GM21381 (cell line): Measurements from ENCODE around the gene MAPK13.

Experiments
- ATAC-seq: cut with Tn5 transposase; IDR thresholded peaks from one replicate; pipeline ENCODE4 v1.9.1; 2021; ENCODE audit warnings: mild to moderate bottlenecking, moderate library complexity; ENCODE audit not compliant: unreplicated experiment

Gene MAPK13

DNA sequence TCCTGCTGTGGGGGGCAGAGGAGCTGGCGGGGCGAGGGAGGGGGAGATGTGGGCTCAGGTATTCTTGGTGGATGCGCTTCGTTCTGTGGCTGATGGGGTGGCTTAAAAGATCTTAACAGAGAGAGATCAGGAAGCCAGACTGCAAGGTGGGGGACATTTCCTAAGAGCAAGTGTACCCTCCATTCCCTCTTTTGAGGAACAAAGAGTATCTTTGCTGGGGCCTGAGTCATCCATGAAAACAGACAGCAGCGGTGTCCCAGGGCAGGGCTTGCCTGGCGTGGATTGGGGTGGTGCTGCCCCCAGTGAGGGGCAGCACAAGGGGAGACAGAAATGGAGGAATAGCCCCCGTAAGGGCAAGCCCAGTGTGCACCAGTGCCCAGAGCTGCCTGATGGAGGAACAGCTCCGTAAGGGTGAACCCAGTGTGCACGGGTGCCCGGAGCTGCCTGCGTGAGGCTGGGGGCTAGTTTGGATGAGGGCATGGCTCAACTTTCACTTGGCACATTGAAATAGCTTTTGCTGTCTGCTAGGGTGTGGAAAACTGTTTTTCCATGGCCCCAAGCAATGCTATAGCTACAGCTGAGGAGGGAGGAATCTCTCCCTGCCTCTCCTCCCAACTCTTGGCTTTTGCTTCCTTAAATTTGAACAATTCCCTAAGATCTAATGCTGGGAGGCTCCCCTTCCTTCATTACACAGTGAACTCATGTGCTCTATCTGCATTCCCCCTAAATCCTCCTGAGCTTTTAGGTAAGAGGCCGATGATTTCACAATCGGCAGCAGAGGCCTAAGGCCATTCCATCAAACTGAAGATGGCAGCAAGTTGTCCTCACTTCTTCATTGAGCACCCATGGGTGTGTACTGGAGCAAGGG lies 12.9 kb downstream of the MAPK13 start:
- no peak for ATAC-seq

DNA sequence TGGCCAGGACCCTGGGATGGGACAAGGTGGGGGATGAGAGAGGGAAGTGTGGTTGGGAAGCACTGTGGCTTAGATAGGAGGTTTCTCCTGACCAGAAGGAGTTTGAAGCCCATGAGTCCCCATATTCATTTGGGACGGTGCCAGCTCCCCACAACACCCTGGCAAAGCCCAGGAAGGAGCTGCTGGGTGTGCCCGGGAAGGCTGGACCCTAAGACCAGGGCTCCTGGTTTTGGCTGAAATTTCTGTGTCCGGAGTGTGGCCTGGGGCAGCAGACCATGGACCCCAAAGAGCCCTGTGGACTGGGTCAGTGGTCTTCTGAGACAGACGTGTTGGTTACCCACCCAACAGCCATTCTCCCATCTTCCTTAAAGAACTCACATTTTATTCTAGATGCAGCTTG lies 15.2 kb downstream of the MAPK13 start:
- ATAC-seq, result no peak

DNA sequence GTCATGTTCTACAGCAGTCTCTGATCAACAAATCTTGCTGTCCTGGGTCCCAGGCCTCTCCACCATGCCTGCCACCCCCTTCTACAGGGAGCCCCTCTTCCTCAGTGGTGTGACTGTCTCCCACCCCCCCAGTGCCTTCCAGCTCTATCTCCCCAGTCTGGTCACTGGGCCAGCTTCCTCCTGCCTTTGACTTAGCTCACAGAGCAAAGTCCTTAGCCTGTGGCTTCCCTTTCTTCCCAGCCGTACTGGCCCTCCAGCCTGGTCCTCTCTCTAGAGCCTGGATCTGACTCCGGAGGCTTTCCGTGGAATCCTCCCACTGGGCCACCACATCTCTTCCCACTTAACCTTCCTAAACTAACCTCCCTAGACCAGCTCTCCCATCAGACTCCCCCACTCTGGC lies 17.0 kb downstream of the MAPK13 start:
- no peak for ATAC-seq

DNA sequence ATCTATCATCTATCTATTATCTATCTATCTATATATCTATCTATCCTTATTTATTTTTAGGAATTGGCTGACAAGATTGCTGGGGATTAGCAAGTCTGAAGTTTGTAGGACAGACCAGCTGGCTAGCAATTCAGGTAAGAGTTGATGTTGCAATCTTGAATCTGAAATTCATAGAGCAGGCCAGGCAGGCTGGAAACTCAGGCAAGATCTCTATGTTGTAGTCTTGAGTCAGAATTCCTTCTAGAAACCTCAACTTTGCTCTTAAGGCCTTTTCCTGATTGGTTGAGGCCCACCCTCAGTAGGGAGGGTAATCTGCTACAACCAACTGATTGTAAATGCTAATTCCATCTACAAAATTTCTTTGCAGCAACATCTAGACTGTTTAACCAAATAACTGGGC lies 19.2 kb downstream of the MAPK13 start:
- ATAC-seq, result no peak

DNA sequence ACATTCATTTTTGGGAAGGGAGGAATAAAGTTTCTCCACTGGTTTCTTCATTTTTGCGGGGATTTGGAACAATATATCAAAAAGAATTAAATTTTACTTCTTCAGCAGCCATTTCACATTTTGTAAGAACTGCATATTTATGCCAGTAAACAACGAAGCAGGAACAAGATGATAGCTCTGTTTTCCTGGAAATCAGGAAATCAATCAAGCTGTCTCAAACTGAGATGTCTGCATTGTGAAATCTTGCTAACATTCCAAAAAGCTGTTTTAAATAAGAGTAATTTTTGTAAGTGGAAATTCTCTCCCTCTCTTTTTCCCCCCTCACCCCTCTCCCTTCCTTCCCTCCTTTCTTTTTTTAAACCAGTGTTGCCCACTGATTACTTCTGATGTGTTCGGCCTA lies 20.0 kb downstream of the MAPK13 start:
- no peak for ATAC-seq

DNA sequence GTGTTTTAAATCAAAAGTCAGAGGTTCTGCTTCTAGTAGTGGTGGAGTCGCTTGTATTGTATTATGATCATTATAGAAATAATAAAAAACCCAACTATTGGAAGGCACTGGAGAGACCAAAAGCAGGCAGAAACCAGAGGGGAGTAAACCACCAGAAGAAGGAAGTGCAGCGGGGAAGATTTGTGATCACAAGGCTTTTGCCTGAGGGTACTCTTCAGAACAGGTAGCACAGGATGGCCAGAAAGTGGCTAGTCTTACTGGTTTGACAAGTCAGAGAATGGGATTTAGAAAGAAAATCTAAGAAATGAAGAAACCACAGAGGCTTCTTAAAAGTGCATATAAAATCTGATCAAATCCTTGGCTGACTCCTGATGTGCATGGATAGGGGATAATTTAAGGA lies 24.0 kb downstream of the MAPK13 start:
- ATAC-seq, result no peak

DNA sequence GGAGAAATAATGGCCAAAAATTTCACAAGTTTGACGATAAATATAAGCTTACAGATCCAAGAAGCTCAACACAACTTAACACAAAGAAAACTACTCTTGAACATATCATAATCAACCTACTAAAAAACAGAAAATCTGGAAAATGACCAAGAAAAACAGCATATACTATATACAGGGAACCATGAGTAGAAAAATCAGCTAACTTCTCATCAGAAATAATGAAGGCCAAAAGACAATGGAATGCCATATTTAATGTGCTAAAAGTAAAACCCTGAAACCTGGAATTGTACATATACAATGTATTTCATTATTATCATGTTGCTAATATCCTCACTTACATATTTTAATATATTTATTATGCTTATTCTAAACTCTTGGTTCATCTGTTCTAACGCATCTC lies 25.3 kb downstream of the MAPK13 start:
- ATAC-seq, result no peak

DNA sequence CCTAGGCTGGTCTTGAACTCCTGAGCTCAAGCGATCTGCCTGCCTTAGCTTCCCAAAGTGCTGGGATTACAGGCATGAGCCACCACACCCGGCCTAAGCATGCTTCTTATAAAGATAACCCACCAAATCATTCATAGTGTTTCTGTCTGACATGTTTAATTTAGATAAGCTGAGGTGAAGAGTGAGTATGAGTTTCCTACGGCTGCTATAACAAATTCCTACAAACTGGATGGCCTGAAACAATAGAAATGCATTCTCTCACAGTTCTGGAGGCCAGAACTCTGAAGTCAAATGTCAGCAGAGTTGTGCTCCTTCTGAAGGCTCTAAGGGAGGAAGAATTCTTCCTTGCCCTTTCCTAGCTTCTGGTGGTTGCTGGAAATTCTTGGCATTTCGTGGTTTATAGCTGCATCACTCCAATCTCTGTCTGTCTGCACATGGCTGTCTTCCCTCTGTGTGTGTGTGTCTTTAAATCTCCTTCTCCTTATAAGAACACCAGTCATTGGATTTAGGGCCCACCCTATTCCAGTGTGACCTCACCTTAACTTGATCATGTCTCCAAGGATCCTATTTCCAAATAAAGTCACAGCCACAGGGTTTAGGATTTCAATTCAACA lies 29.9 kb downstream of the MAPK13 start:
- ATAC-seq, result no peak

DNA sequence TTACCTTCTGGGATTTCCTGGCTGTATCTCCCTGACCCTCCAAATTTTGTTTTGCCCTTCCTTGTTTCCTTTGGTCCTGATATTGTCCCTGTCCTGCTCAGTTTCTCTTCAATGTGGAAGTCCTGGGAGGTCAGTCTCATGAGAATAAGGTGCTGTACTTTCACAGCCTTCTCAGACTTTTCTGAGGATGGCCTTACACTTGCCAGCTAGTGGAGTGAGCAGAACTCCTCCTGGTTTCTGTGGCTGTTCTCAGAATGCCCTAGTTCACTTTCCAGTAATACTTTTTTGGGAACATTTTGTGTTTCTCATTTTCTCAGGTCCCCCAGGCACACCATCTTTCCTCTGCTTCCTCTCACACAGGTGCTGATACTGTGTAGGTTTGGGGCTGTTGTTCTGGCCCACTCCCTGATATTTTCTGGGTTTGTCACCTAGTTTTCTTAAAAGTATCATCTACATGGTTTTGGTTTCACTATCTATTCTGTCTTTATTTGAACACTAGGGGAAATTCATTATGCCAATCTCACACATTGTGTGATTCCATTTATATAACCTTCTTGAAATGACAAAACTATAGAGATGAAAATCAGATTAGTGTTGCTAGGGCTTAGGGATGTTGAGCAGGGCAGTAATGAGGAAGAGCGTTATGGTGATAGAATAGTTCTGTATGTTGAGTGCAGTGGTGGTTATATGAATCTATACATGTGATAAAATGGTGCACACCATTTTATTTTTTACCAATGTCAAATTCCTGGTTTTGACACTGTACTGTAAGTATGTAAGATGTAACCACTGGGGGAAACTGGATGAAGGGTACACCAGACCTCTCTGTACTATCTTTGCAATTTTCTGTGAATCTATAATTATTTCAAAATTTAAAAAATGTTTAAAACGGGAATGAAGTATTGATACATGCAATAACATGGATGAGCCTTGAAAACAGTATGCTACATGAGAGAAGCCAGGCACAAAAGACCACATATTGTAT lies 39.0 kb downstream of the MAPK13 start:
- ATAC-seq, result no peak

DNA sequence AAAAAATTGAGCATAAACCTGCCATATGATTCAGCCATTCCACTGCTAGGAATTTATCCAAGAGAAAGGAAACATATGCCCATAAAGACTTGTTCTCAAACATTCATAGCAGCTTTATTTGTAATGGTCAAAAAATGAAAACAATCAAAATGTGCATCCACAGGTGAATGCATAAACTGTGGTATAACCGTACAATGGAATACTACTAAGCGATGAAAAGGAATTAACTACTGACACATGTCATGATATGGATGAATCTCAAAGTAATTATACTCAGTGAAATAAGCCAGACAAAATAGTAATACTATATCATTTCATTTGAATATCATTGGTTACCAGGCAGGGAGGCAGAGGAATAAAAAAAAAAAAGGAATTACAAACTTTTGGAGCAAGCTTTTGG lies 40.4 kb downstream of the MAPK13 start:
- ATAC-seq, result no peak

DNA sequence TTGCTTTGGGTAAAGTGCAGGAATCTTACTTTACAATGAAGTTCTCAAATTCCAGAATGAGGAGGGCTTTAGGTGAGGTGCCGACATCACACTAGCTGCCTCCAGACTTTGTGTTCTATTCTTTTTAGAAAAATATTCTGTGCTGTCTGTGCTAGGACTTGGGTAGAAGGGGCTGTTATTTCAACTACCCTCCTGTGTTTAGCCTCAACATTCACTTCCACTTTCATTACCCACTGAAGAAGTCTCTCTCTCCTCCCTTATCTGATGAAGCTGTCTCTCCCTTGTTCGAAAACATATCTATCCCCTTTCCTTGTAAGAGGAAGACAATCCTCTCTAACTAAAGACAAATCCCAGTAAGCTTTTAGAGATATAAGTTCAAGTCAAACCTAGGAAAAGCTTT lies 41.3 kb downstream of the MAPK13 start:
- no peak for ATAC-seq

DNA sequence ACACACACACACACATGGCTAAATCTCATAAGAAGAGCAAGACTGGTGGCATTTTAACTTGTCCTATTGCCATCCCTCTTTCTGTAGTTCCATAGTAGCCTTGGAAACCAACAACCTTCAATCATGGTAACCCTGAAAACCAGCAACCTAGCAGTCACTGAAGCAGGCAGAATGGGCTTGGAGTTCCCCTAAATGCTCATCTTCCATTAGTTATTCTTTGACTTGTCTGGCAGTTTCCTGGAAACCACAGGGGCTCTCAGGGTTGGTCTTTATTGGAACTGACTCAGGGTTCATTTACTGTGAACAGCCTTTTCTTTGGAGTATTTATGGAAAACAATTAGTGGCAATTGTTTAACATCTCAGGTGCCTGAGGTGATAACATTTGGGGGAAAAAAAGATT lies 46.9 kb downstream of the MAPK13 start:
- ATAC-seq, result no peak

DNA sequence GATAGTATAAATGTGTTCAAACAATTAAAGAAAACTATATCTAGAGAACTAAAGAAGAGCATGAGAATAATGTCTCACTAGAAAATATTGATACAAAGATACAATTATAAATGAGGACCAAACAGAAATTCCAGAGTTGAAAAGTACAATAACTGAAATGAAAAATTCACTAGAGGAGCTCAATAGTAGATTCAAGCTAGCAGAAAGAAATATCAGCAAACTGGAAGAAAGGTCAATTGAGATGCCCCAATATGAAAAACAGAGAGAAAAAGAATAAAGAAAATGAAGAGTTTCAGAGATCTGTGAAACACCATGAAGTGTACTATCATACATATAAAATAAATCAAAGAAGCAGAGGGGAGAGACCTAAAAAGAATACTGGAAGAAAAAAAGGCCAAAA lies 48.2 kb downstream of the MAPK13 start:
- no peak for ATAC-seq

DNA sequence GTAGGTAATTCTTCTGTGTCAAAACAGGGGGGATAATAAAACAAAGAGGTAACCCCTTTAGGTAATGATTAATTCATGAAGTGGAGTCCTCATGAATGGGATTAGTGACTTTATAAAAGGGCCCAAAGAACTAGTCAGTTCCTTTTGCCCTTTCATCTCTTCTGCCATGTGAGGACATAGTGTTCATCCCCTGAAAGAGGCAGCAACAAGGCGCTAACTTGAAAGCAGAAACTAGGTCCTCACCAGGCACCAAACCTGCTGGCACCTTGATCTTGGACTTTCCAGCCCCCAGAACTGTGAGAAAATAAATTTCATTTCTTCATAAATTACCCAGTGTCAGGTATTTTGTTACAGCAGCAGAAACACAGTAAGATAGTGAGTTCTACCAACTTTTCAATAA lies 49.8 kb downstream of the MAPK13 start:
- ATAC-seq, result no peak

DNA sequence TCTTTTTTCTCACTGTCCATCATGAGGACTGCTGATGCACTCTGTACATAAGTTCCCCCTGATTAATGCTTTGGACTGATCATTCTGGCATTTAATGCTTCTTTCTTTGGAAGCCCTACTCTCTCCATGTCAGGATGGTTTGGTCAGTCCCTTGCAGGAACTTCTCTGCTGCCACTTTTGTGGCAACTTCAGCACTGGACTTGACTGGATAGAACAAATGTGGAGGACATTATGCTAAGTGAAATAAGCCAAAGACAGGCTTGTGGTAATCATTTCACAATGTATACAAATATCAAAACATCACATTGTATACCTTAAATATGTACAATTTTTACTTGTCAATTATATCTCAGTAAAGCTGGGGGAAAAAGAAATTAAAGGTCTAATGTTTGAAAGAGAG lies 54.0 kb downstream of the MAPK13 start:
- no peak for ATAC-seq

DNA sequence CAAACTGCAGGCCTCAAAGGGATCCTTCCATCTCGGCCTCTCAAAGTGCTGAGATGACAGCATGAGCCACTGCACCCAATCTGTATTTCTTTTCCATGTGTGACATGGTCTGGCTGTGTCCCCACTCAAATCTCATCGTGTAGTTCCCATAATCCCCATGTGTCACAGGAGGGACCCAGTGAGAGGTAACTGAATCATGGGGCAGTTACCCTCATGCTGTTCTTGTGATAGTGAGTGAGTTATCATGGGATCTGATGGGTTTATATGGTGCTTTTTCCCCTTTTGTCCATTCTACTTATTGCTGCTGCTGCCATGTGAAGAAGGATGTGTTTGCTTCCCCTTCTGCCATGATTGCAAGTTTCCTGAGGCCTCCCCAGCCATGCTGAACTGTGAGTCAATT lies 55.9 kb downstream of the MAPK13 start:
- ATAC-seq, result no peak

DNA sequence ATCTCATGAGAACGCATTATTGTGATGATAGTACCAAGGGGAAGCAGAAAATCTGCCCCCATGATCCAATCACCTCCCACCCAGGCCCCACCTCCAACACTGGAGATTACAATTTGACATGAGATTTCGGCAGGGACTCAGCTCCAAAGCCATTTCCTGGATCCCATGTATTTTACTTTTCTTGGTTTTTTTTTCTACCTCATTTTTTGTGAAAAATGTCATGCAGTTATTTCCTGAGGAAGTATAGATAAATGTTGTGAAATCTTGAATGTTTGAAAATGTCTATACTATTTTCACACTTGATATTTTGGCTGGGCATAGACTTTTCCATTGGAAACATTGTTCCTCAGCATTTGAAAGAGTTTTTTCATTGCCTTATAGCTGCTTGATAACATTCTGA lies 57.1 kb downstream of the MAPK13 start:
- ATAC-seq, result no peak
